Superior temporal gyrus (tissue), 1 donor: ENCODE measurements around the gene ZNF680.
"Not testable (repeated sequence)": the region's sequence is repeated elsewhere in the genome, so short reads cannot be mapped to it uniquely, and the experiment has no call there.

ENCODE experiments used
- DNase-seq: peaks from one replicate; pipeline ENCODE4 v3.0.0-alpha.2; 2016; ENCODE audit errors: extremely low spot score

Gene ZNF680

DNA sequence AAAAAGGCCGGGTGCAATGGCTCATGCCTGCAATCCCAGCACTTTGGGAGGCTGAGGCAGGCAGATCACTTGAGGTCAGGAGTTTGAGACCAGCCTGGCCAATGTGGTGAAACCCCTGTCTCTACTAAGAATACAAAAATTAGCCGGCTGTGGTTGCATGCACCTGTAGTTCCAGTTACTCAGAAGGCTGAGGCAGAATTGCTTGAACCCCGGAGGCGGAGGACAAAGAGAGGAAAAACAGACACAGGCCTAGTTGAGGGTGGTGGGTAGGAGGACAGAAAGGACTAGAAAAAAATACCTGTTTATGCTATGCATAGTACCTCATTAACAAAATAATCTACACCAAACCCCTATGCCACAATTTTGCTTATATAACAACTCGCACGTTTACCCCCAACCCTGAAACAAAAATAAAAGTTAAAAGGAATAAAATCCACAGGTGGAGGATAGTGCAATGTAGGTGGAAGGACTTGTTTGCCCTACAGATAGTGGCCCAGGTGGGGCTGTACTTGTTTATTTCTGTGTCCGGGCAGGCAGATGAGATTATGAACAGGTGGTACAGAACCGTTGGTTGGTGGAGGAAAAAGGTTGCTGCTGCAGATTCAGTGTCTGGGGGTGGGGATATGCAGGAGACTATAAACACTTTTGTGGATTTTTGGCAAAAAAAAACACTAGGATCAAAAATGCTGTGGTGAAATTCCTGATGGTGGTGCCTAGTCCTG is 5.1 kb downstream of the ZNF680 start:
- no peak for DNase-seq

DNA sequence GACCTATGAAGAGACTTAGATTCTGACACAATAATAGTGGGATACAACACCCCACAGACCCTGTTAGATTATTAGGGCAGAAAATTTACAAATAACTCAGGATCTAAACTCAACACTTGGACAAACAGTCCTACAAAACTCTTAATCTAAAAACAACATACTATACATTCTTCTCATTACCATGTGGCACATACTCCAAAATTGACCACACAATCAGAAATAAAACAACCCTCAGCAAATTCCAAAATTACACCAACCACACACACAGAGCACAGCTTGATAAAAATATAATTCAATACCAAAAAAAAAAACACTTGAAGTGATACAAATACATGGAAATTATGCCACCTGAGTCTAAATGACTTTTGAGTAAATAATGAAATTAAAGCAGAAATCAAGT is 7.8 kb downstream of the ZNF680 start:
- DNase-seq: no peak

DNA sequence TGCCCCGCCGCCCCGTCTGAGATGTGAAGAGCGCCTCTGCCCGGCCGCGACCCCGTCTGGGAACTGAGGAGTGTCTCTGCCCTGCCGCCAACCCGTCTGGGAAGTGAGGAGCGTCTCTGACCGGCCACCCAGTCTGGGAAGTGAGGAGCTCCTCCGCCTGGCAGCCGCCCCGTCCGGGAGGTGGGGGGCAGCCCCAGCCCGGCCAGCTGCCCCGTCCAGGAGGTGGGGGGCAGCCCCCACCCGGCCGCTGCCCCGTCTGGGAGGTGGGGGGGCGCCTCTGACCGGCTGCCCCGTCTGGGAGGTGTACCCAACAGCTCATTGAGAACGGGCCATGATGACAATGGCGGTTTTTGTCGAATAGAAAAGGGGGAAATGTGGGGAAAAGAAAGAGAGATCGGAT is 8.7 kb downstream of the ZNF680 start:
- not testable (repeated sequence) for DNase-seq

DNA sequence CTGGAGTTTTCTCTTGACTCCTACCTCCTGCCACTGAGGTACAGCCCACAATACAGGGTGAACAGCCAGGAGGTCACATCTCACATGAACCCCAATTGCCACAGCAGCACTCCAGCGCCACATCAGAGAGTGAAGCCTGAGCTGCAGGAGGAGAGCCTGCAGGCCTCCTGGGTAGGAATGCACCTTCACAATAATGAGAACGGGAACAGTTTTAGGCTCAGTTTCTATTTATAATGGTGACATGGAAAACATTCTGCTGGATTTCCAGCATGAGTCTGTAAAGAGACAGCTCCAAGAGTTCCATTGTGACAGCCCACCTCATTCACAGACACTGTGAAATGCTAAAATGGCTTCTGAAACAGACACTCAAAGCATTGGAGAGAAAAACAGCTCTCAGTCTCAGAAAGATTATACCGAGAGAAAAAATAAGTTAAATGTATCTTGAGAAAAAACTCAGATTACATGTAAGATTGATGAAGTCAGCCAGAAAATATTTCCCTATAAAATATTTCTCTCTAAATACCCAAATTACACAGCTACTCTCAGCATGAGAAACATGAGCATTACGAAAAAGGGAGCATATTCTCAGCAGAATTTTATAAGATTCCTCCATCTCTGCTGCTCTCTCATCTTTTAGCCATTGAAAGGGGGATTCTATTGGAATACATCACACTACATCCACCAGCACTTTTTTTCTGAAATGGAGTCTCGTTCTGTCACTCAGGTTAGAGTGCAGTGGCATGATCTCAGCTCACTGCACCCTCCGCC is 11.3 kb downstream of the ZNF680 start:
- DNase-seq: no peak

DNA sequence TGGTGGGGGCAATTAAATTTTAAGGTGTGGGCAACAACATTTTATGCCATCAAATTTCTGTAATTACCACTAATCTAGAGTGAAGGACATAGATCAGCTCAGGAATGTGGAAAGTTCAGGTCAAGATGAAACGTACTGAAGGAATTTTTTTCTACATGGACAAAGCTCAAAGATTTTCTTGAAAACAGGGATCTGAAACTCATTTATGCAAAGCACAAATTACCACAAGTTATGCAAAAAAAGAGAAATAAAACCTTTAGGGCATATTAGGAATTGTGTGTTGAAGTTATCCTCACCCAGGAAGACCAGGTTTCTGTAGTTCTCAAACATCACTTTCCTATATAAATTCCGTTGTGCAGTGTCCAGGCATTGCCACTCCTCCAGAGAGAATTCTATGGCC is 18.9 kb downstream of the ZNF680 start:
- DNase-seq: no peak

DNA sequence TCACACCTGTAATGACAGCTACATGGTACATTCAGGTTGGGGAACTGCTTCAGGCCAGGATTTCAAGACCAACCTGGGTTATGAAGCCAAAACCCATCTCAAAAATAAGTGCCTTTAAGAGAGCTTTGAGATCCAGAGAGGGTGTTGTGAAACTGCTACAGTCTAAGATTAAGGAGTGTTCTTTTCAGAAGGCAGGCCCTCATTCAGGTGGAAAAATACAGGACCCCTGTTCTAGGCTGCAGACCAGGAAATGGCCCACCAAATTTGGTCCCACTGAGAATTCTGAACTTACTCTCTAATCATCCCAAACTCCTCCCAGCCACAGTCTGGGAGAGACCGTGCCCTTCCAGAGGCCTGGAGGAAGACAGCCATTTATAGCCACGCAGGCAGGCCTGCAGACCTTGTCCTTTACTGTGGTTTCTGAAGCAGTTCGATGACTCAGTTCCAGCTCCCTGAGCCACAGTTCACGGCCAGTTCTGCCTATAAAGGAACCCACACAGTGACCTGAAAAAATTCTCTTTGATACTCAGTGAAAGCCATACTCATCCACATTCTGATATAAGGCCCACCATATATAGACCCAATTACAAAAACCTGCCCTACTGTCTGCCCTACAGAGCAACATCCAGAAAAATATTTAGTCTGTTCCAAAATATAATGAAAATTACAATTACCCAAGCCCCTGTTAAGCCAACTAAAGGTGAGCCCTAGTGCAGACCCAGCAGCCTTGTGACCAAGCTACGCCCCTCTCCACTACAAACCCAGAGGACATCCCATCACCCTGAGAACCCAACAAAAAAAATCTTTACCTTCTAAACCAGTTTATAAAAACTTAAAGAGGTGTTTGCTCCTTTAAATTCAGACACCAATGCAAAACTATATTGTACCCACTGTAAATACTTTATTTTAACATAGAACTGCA is 21.2 kb downstream of the ZNF680 start:
- DNase-seq: no peak

DNA sequence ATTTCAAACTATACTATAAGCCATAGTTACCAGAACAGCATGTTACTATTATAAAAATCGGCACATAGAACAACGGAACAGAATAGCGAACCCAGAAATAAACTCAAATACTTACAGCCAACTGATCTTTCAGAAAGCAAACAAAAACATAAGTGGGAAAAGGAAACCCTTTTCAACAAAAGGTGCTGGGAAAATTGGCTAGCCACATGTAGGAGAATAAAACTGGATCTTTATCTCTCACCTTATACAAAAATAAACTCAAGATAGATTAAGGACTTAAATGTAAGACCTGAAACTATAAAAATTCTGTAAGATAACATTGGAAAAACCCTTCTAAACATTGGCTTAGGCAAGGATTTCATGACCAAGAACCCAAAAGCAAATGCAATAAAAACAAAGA is 29.1 kb downstream of the ZNF680 start:
- no peak for DNase-seq

DNA sequence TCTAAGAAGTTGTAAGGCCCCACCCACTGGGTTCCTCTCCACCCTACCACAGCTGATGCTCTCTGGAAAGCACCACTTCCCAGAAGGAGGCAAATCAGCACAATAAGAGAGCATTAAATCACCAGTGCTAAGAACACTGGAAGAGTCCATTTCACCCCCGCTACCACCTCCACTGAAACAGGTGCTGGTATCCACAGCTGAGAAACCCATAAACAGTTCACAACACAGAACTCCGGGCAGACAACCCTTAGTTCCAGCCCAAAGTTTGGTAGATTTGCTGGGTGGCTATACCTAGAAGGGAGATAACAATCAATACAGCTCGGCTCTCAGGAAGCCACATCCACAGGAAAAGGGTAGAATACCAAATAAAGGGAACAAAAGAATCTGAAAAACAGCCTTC is 34.1 kb downstream of the ZNF680 start:
- no peak for DNase-seq

GRCh38 chr7:64521409-64521984 is 41.4 kb downstream of the ZNF680 start:
- DNase-seq: no peak

GRCh38 chr7:64516451-64516850 is 46.4 kb downstream of the ZNF680 start:
- no peak for DNase-seq

DNA sequence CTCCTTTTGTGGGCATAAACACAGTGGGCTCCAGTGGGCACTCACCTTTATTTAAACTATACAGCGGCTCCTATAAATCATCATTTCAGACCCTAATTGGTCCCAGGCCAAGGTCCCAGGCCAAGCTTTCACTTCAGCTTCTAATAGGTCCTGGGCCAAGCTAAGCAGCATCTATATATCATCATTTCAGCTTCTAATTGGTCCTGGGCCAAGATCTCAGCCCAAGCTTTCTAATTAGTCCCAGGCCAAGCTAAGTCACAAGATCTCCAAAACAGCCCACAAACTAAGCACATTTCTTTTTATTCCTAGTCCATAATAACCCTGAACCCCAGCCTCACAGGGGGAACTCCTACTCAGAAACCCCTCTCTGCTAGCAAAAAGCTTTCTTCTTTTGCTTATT is 47.1 kb downstream of the ZNF680 start:
- DNase-seq: no peak

GRCh38 chr7:64515330-64515729 is 47.5 kb downstream of the ZNF680 start:
- DNase-seq: no peak

DNA sequence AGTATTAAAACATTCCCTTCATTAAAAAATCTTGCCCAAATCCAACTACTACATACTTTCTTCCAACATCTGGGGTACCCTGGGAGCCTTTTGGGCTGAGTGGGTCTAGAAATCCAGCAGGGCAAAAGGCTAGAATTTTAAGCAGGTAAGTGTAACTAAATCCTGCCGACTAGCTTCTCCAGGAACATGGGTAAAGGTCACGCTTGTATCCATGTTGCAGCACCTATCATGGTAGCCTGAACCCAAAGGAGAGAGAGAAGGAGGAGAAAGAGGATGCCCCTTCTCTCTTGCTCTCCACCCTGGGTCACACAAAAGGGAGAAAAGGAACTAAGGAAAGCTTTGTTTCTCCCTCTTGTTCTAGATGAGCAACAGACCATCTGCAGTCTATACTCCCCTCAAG is 53.3 kb downstream of the ZNF680 start:
- DNase-seq: no peak

DNA sequence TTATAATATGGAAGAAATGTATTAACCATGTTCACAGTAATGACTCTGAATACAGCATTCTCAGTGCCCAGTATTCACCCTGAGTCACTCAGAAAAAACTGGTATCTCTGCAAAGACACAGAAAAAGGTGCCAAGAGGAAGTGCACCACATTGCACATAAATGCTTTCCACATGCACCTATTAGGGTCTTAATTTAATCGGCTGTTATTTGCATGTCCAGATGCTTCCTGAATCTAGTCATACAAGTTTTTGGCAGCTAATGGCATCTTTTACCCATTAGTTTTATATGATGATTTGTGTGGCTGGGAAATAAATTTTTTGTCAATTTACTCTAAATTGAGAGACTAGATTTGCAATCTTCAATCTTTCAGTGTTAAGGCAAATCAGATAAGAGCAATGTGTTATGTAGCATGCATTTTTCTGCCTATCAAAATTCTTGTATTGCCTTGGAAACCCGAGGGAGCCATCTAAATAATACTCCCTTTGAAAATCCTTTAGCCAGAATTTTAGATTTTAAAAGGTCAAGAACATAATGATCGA is 58.2 kb downstream of the ZNF680 start:
- DNase-seq: no peak

- DNase-seq: no peak
Observed at GRCh38 chr7:64498270-64498669, 64.6 kb downstream of the ZNF680 start.

DNA sequence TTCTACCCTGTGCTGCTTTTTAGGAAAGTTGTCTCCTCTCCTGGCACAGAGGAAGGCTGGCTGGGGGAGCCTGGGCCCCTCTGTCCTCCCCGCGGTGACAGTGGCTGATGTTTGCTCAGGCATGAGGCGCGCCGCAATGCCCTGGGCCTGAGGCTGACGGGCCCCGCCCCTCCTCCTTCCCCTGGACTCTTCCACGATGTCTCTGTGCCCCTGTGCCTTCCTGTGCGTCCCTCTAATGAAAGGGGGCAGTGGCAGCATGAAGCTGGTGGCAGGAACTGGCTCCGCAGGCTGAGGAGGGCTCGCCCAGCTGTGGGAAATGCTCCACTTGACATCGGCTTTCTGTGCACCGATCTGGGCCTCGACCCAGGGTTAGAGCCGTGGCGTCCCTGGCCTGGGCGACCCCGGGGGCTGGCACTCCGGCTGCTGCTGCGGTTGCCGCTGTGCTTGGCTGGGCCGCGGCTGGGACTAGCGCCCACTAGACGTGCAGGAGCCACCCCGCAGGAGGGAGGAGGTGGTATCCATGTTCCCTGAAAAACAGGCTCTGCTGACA is 67.9 kb downstream of the ZNF680 start:
- no peak for DNase-seq

- no peak for DNase-seq
Observed at GRCh38 chr7:64485623-64486022, 77.2 kb downstream of the ZNF680 start.
